ENCODE measurements around the gene MLLT6.
"Not testable (repeated sequence)": the region's sequence is repeated elsewhere in the genome, so short reads cannot be mapped to it uniquely, and the experiment has no call there.

The MLLT6 gene

DNA sequence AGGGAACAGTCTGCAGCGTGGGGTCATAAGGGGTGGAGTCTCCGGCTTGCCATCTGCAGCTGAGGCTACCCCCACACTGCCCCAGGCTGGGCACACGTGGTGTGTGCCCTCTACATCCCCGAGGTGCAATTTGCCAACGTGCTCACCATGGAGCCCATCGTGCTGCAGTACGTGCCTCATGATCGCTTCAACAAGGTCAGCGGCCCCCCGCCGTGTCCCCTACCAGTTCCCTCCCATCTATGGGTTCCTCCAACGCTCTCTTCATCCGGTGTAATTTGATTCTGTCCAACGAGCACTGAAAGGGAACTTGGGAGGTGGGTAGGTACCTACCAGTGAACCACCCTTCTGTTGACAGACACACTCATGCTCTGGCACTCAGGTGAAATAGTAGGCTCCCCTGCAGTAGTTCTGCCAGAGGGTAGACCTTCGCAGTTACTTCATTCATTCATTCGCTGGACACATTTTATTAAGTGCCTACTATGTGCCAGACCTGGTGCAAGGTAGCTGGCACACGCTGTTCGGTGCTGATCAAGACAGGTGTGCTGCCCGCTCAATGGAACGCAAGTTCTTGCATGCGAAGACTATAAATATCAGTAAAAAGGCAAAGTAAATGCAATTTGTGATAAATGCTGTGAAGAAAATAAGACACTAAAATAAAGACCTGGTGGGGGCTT is 2.7 kb downstream of the MLLT6 start:
- no peak for DNase-seq (ENCODE audit: low read depth)

DNA sequence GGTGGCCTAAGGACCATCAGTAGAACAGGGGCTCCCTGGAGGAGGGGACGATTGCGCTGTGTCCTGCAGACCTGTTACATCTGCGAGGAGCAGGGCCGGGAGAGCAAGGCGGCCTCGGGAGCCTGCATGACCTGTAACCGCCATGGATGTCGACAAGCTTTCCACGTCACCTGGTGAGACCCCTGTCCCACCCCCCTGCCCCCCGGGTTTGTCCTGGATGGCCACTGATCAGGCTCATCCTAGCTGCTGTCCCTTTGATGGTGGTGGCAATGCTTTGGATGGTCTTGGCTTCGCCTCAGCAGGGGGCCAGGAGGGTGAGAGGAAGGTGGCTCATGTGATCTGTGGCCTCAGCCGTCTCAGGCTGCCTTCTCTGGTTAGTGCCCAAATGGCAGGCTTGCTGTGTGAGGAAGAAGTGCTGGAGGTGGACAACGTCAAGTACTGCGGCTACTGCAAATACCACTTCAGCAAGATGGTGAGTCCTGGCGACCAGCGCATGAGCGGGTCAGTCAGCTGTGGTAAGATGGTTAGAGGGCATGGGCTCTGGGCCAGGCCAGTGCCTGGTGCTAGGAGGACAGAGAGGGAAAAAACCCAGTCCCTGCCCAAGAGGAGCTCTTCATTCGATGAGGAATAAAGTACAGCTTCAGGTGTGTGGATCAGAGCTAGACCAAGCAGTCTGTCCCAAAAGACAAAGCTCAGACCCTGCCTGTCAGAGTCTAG is 4.2 kb downstream of the MLLT6 start:
- DNase-seq (ENCODE audit: low read depth): no peak

DNA sequence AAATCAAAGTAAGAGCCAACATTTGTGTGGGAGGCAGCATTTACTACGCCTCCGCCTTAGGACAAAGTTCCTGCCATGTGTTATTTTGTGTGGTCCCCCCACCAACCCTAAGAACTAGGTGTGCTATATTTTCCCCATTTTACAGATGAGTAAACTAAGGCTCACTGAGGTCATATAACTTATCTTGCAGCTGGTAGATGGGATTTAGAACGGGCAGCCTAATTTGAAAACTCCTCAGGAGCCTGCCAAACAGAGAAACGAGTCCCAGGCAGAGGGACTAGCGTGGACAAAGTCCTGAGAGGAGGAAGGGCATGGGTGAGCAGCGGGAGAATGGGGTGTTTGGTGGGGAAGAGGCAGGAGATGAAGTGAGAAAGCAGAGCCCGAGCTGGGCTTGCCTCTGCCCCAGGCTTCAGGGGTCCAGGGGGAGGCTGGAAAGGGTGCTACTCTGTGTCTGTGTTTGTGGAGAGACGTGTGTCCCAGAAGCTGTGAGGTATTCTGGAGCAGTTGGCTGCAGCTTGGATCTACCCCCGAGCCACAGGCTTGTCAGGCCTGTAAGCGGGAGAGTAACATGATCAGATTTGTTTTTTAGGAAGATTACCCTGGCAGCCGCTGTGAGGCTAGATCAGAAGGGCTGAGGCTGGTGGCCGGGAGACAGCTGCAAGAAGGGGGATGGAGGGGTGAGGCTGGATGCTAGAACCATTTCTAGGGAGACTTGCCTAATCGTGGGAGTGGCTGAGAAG is 5.0 kb downstream of the MLLT6 start:
- no peak for DNase-seq (ENCODE audit: low read depth)

DNA sequence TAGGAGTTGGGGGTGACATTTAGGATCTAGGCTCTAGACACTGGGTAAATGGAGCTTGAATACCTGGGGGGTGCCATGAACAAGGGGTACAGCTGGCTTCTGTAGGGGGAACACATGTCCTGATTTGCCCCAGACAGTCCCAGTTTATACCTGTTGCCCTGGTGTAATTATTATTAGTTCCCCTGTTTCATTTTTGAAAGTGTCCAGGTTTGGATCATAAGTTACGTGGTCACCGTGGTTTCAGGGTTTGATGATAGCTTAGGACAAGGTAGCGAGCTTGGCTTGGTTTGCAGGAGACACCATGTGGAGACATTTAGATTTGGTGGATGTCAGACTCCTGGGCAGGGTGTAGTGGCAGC is 5.5 kb downstream of the MLLT6 start:
- DNase-seq (ENCODE audit: low read depth): no peak

DNA sequence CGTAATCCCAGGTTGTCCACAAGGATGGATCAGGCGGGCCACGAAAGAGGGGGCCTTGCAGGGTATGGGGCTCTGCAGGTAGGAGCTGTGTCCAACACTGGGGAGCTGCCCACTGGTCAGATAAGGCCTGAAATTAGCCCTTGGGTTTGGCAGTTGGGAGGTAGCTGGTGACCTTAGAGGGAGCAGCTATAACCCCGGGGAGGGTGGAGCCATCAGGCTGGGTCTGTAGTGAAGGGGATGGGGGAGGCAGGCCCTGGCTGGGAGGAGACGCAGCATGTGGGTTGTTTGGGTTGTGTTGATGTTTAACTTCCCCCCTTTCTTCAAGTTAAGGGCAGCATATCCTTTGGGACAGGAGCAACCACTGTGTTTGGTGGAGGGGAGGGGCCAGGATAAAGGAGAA is 5.9 kb downstream of the MLLT6 start:
- no peak for DNase-seq (ENCODE audit: low read depth)

DNA sequence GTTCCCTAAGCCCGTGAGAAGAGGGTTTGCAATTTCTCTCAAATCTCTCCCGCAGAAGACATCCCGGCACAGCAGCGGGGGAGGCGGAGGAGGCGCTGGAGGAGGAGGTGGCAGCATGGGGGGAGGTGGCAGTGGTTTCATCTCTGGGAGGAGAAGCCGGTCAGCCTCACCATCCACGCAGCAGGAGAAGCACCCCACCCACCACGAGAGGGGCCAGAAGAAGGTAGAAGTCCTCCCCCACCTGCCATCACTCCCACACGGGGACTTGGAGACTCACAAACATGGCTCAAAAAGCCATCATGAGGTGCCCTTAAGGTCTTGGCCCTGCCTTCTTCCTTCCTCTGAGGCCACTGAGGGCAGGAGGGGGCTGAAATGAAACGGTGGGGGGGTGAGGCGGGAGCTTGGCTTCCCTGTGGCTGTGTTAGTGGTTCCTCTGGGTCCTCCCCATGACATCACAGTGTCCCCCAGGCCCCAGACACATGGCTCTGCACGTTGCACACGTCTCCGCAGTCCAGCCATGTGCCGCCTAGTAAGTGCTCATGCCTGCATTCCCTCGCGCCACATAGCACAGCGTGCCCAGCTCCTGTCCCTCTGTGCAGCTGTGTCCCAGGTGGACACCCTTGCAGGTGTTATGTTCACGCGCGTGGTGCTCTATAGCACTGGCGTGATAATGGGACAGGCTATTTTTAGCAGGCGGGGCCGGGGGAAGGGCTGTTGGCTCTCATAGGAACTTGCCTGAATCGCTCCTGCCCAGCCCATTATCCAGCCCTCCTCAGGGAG is 6.9 kb downstream of the MLLT6 start:
- no peak for DNase-seq (ENCODE audit: low read depth)

DNA sequence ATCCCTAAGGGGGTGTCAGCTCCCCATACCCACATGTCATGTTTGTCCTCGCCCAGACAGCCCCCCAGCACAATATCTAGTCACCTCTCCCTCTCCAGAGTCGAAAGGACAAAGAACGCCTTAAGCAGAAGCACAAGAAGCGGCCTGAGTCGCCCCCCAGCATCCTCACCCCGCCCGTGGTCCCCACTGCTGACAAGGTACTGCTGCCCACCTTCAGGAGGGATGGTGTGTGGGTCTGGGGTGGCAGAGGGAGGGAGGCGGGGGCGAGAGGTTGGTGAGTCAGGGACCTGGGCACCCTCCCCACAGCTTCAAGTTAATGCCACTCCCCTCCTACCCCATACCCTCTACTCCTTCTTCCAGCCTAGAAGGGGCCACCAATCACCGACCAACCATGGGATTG is 7.5 kb downstream of the MLLT6 start:
- DNase-seq (ENCODE audit: low read depth): no peak

DNA sequence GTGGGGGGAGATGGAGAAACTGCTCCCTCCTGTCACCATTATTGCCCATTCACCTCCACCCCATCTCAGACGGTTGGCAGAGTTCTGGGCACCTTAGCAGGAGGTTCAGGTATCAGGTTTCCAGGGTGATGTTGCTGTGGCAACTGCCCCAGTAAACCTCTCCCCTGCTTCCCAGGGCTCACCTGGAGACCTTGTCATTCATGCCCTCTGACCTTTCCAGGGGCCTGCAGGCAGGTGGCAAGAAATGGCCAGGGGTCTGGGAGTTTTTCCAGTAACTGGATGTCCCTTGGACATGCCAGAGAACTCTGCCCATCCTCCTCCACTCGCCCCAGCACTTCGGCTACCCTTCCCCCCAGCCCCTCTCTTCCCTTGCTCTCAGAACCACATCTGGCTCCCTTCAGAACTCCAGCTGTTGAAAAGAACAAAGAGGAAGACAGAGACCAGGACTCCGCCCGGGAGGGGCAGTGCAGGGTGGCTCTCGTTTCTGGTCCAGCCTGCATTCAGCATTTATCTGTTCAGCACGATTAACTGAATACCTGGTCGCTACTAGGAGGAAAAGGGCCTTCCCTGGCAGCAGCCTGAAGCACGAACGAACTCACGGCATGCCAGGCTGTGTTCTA is 8.5 kb downstream of the MLLT6 start:
- no peak for DNase-seq (ENCODE audit: low read depth)

DNA sequence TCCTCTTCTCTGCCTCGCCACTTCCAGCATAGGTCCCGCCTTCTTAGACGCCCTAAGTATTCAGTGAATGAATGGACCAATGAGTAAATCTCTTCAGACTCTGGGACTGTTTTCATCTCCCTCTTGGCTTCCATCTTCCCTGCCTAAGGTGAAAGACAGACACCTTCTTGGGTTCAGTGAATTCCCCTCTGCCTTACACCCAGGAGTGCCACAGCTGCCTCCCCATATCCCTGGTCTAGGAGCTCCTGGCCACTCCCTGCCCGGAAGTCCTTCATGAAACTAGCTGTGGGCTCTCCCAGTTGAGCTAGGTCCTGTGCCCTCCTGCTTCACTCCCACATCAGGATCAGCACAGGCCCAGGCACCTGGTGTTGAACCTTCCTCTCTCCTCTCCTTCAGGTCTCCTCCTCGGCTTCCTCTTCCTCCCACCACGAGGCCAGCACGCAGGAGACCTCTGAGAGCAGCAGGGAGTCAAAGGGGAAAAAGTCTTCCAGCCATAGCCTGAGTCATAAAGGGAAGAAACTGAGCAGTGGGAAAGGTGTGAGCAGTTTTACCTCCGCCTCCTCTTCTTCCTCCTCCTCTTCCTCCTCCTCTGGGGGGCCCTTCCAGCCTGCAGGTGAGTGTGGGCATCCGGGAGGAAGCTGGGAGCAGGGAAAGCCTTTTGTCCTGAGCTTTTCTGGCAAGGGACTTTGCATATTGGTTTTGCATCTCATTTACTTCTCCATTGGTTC is 10.3 kb downstream of the MLLT6 start:
- no peak for DNase-seq (ENCODE audit: low read depth)

DNA sequence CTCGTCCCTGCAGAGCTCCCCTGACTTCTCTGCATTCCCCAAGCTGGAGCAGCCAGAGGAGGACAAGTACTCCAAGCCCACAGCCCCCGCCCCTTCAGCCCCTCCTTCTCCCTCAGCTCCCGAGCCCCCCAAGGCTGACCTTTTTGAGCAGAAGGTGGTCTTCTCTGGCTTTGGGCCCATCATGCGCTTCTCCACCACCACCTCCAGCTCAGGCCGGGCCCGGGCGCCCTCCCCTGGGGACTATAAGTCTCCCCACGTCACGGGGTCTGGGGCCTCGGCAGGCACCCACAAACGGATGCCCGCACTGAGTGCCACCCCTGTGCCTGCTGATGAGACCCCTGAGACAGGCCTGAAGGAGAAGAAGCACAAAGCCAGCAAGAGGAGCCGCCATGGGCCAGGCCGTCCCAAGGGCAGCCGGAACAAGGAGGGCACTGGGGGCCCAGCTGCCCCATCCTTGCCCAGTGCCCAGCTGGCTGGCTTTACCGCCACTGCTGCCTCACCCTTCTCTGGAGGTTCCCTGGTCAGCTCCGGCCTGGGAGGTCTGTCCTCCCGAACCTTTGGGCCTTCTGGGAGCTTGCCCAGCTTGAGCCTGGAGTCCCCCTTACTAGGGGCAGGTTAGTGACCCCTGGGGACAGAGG is 11.4 kb downstream of the MLLT6 start:
- no peak for DNase-seq (ENCODE audit: low read depth)

DNA sequence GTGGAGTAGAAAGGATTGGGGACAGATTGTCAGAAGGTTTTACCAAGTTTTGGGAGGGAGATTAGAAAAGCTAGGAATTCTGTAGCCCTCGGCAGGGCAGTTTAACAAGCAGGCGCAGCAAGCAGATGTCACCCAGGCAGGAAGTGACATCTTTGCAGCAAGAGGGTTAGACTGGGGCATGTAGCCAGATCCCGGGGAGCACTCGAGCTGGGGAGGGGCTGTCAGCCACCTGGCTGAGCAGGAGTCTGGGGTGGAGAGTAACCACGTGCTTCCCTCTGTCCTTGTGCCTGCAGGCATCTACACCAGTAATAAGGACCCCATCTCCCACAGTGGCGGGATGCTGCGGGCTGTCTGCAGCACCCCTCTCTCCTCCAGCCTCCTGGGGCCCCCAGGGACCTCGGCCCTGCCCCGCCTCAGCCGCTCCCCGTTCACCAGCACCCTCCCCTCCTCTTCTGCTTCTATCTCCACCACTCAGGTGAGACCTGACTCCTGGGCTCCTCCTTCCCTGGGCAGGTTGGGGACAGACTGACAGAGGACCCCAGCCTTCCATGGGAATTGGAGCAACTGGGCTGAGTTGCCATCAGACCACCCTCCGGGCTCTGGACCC is 12.2 kb downstream of the MLLT6 start:
- no peak for DNase-seq (ENCODE audit: low read depth)

DNA sequence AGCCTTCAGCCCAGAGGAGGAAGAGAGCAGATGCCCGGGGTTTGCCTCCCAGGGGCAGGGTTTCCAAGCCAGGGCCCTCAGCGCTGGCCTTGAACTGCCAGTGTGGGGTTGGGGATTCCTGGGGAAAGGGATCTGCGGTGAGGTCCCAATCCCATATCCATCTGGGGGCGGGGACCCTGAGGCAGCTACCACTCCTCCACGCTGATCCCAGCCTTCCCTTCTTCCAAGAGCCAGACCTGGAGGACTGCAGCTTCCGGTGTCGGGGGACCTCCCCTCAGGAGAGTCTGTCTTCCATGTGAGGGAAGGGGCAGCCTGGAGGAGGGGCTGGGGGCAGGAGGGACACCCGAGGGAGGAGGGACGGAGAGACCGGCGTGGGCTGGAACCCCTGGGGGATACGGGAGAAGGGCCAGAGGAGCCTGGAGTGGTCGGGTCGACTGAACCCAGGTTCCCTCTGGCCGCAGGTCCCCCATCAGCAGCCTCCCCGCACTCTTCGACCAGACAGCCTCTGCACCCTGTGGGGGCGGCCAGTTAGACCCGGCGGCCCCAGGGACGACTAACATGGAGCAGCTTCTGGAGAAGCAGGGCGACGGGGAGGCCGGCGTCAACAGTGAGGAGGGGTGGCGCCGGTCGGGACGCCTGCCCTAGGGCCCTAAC is 14.3 kb downstream of the MLLT6 start:
- no peak for DNase-seq (ENCODE audit: low read depth)

DNA sequence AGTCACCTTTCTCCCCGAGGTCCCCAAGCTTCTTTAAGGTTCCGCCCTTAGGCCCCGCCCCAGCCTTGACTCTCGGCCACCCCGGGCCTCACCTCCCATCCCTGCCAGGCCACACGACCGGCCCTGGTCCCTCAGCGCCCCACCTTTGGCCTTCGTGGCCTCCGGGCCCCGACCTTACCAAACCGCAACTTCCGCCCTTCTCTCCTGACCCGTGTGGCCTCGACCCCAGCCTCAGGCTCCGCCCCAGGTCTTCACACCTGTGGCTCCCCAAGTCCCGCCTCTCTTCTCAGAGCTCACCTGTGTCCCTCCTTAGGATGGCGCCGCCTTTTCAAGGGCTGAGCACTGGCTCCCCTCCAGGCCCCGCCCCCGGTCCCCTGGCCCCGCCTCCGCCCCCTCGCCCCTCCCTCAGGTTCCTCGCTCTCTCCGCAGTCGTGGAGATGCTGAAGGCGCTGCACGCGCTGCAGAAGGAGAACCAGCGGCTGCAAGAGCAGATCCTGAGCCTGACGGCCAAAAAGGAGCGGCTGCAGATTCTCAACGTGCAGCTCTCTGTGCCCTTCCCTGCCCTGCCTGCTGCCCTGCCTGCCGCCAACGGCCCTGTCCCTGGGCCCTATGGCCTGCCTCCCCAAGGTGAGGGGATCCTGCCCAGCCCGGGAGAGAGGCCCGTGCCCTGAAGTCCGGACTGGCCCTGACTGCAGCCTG is 15.0 kb downstream of the MLLT6 start:
- no peak for DNase-seq (ENCODE audit: low read depth)

DNA sequence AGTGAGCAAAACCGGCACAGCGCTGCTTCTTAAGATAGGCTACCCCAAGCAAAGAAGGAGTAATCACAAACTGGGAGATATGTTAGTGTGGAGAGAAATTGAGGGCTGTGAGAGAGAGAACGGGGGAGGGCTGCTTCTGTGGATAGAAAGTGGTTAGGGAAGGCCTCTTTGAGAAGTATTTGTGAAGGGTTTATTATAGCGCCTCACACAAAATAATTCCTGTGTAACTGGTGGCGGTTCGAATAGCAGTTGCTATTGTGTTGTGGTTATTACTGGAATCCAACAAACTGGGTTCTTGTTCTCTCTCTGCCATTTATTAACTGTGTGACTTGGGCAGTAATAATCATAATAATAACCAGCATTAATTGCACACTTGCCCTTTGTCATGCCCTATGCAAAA is 15.9 kb downstream of the MLLT6 start:
- no peak for DNase-seq (ENCODE audit: low read depth)

DNA sequence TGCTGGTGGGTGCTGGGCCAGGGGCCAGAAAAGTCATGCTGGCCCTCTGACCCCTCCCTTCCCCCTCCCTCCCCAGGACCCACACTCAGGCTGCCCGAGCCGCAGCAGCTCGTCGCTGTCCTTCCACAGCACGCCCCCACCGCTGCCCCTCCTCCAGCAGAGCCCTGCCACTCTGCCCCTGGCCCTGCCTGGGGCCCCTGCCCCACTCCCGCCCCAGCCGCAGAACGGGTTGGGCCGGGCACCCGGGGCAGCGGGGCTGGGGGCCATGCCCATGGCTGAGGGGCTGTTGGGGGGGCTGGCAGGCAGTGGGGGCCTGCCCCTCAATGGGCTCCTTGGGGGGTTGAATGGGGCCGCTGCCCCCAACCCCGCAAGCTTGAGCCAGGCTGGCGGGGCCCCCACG is 16.7 kb downstream of the MLLT6 start:
- no peak for DNase-seq (ENCODE audit: low read depth)

DNA sequence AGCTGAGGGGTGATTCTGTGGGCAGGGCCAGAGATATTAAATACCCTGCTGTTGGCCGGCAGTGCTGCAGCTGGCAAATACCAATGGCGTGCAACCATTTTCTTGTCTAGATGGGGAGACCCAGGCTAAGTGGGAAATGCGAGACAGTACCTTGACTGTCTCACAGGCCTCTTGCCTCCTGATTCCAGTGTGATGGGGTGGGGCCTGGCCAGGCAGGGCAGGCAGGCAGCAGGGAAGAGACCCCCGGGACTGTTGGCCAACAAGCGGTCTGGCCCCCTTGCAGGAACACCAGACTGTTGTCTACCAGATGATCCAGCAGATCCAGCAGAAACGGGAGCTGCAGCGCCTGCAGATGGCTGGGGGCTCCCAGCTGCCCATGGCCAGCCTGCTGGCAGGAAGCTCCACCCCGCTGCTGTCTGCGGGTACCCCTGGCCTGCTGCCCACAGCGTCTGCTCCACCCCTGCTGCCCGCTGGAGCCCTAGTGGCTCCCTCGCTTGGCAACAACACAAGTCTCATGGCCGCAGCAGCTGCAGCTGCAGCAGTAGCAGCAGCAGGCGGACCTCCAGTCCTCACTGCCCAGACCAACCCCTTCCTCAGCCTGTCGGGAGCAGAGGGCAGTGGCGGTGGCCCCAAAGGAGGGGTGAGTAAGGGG is 19.4 kb downstream of the MLLT6 start:
- DNase-seq (ENCODE audit: low read depth): no peak

DNA sequence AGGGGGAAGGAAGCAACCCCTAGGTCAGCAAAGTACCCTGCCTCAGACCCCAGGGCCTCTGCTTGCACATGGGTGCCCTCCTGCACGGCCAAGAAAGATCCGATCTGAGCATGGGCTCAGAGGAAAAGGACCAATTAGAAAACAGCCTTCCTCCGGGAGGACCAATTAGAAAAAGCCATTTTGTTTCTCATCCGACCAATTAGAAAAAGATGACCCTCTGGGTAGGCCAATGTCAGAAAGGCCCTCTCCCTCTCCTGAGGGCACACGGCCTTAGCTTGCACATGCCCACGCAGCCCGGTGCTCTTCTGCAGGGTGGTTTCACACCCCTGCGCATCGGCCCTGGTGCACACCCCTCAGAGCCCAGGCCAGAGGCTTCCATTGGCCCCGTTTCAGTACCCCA is 20.0 kb downstream of the MLLT6 start:
- DNase-seq (ENCODE audit: low read depth): no peak

DNA sequence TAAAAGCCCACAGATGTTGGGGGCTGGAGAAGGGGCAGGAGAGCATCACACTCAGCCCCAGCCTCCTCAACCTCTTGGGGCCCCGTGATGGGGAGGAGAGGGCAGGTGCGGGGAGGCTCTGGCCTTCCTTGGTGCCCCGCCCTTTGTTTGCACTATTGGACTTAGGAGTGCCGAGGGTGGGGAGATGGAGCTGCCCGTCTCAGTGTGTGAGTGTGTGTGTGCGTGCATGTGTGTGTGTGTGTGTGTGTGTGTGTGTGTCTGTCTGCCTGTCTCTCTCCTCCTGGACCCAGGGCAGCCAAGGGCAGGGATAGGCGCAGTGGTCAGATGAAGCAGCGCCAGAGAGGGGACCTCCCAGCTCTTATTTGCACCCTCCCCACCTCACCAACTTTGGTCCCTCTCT is 21.1 kb downstream of the MLLT6 start:
- DNase-seq (ENCODE audit: low read depth): not testable (repeated sequence)

DNA sequence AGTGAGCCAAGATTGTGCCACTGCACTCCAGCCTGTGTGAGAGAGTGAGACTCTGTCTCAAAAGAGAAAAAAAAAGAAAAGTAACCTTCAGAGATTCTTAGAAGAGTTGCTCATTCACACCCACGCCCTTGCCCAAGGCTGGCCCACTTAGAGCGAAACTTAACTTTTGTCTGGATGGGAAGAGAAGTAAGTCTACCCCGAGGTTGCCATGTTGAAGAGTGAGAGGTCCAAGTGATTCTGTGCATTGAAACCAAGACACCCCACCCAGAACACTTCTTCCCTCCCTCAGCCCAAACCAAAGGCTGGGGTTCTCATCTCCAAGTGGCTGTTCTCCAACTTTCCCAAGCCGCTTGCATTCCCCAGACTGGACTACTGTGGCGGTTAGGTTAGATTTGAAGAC is 22.7 kb downstream of the MLLT6 start:
- no peak for DNase-seq (ENCODE audit: low read depth)
